ENCODE data around the gene LPP. TPM values are rescaled to one million over a fixed set of nuclear protein-coding genes. Genes with fewer than 3 reads are reported as not detected.

The LPP gene
- total and polyA plus RNA-seq, 10 of the 15 experiments (the other 5 are each of a cell fraction or from before 2014, with no cell fraction given), result under 0.01 to 0.62 (median 0.03) TPM

DNA sequence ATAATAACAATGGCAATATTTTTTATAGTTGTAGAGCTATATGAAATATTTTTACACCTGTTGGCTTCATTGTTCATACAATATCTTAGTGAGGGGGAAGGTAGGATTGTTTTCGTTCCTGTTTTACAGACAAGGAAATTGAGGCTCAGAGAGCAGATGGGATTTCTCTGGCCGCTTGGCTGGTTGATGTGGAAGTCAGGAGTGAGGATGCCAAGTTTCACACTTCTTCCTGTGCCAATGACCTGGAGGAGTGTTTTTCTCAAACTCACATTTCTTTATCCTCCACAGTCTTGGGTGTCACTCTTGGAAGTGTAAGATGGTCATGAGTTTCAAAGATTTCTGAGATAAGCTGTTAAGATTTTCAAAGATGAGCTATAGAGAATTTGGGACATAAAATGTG, 50.6 kb downstream of the LPP start:
- in situ Hi-C loops (cut with MboI), result no loop called here
- no TSS peak for BruUV-seq (replicated peaks)
- Histone ChIP-seq H4K20me1 (ENCODE audit: control insufficient read depth, insufficient read depth) (no peaks in the 10 kb centered on the region), H3K4me3 (no peak overlapping the region), H2AFZ (ENCODE audit: control insufficient read depth, low read depth, low read length) (no peak overlapping the region), H3K9me3 (replicated peaks; ENCODE audit: control insufficient read depth, insufficient read depth, low read length) (no peaks in the 10 kb centered on the region), H3K4me2 (ENCODE audit: control insufficient read depth, insufficient read depth) (no peak overlapping the region), H3K79me2 (ENCODE audit: control insufficient read depth, insufficient read depth, low read length) (no peaks in the 10 kb centered on the region), H3K27me3 (replicated peaks in 1 of 2; ENCODE audit: control insufficient read depth in 2 of 2, insufficient read depth in 2 of 2, low read length in 1 of 2) (0 out of 4 replicates have a peak, but pooled peaks cover 0 to 3% of the 10 kb centered on the region in 2 experiments), H3K4me1 (ENCODE audit: control insufficient read depth, insufficient read depth, low read length) (no peaks in the 10 kb centered on the region), H3K36me3 (ENCODE audit: control insufficient read depth in 2 of 2, insufficient read depth in 2 of 2, low read length in 1 of 2) (no peaks in the 10 kb centered on the region), H3K27ac (ENCODE audit: control insufficient read depth, insufficient read depth) (no peak overlapping the region), H3K9ac (ENCODE audit: control insufficient read depth, insufficient read depth, low read length) (no peak overlapping the region)
- no peak for ATAC-seq
- ChIA-PET CTCF (interaction anchor here (0.7 to 1.4 kb wide), 4 partner anchors 9 to 463 kb away, joined by 3 read pairs; no protein-coding TSS in a partner anchor), RAD21 (ENCODE audit: unreplicated experiment) (no interaction called here), POLR2A (no interaction called here), SMC1A (ENCODE audit: uncharacterized antibody, unreplicated experiment) (no interaction called here)
- FAIRE-seq, result no peak
- TF ChIP-seq ZNF384 (IDR thresholded peaks at IDR 0.05; ENCODE audit: borderline replicate concordance, low read depth, low read length) (no peak), ZNF207 (IDR thresholded peaks at IDR 0.05; ENCODE audit: borderline replicate concordance) (no peak), ETV6 (conservative IDR thresholded peaks at IDR 0.05 in 1 of 2, IDR thresholded peaks at IDR 0.05 in 1 of 2; ENCODE audit: borderline replicate concordance in 1 of 2, low read depth in 1 of 2) (no peak), CHD2 (IDR thresholded peaks at IDR 0.05; ENCODE audit: borderline replicate concordance, low read depth, low read length) (no peak), MEF2B (IDR thresholded peaks at IDR 0.05; ENCODE audit: partially characterized antibody, poor library complexity, severe bottlenecking) (no peak), KLF5 (IDR thresholded peaks at IDR 0.05; ENCODE audit: partially characterized antibody) (no peak), PAX5 (IDR thresholded peaks at IDR 0.05; ENCODE audit: borderline replicate concordance, low read depth, low read length) (no peak), FOXK2 (IDR thresholded peaks at IDR 0.05) (no peak), ZNF622 (IDR thresholded peaks at IDR 0.05) (no peak), TCF12 (IDR thresholded peaks at IDR 0.05; ENCODE audit: low read depth, low read length) (no peak), CTCF (IDR thresholded peaks at IDR 0.05 in 2 of 3, conservative IDR thresholded peaks at IDR 0.05 in 1 of 3; ENCODE audit: control insufficient read depth in 2 of 3, extremely low read depth in 1 of 3, insufficient read depth in 1 of 3, low read depth in 3 of 3, low read length in 3 of 3) (no peak)
- TF ChIP-seq, protein P1, sequence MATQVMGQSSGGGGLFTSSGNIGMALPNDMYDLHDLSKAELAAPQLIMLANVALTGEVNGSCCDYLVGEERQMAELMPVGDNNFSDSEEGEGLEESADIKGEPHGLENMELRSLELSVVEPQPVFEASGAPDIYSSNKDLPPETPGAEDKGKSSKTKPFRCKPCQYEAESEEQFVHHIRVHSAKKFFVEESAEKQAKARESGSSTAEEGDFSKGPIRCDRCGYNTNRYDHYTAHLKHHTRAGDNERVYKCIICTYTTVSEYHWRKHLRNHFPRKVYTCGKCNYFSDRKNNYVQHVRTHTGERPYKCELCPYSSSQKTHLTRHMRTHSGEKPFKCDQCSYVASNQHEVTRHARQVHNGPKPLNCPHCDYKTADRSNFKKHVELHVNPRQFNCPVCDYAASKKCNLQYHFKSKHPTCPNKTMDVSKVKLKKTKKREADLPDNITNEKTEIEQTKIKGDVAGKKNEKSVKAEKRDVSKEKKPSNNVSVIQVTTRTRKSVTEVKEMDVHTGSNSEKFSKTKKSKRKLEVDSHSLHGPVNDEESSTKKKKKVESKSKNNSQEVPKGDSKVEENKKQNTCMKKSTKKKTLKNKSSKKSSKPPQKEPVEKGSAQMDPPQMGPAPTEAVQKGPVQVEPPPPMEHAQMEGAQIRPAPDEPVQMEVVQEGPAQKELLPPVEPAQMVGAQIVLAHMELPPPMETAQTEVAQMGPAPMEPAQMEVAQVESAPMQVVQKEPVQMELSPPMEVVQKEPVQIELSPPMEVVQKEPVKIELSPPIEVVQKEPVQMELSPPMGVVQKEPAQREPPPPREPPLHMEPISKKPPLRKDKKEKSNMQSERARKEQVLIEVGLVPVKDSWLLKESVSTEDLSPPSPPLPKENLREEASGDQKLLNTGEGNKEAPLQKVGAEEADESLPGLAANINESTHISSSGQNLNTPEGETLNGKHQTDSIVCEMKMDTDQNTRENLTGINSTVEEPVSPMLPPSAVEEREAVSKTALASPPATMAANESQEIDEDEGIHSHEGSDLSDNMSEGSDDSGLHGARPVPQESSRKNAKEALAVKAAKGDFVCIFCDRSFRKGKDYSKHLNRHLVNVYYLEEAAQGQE (IDR thresholded peaks at IDR 0.05; ENCODE audit: low read depth, low read length), result no peak
- WGBS (ENCODE audit: insufficient coverage, insufficient replicate concordance, low lambda C conversion rate, missing lambda C conversion rate), result 18% methylated on average over 2 of the region's 2 CpGs
- DNase-seq (ENCODE audit: low read depth, low spot score), result no peak
- intact Hi-C loops (cut with micrococcal nuclease; ENCODE audit: unreplicated experiment), result no loop called here

All from GM12878 (cell line).